ENCODE results near the gene NRIP2.
"Not testable (repeated sequence)": the region's sequence is repeated elsewhere in the genome, so short reads cannot be mapped to it uniquely, and the experiment has no call there.

The NRIP2 gene, protein sequence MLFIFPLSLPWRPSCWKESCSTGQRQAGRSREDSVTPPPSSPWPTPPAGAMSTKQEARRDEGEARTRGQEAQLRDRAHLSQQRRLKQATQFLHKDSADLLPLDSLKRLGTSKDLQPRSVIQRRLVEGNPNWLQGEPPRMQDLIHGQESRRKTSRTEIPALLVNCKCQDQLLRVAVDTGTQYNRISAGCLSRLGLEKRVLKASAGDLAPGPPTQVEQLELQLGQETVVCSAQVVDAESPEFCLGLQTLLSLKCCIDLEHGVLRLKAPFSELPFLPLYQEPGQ

DNA sequence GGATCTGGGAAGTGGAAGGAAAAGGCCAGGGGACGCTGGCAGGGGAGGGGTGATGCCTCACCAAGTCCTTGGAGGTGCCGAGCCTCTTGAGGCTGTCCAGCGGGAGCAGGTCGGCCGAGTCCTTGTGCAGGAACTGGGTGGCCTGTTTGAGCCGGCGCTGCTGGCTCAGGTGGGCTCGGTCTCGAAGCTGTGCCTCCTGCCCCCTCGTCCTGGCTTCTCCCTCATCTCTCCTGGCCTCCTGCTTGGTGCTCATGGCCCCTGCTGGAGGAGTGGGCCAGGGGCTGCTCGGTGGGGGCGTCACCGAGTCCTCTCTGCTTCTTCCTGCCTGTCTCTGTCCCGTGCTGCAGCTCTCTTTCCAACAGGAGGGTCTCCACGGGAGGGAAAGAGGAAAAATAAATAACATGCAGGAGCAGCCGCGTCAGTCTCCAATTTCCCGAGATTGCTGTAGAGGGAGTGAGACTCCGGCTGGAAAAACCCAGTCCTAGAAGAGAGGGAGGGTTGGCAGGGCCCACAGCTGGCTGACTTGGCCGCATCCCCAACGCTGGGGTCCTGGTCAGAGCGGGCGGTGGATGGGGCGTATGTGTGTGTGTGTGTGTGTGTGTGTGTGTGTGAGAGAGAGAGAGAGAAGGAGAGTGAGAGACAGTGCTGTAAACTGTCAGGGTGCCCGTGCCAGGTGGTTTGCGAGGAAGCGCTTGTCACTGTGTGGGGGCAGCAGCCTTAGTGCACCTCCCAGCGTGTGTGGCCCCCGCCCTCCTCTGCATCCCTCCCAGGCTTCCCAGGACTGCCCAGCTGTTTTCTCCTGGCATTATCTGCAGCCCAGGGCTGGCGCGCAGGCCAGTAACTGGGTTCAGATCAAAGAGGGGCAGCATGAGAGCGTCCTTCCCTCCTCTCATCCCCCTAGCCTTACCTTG, at the start of gene NRIP2:
TSS of gene NRIP2 (minus strand) at position 455 of the 911 bp plus-strand sequence. CDS start at position 403, 52 bp downstream.
- DNase-seq = no peak

DNA sequence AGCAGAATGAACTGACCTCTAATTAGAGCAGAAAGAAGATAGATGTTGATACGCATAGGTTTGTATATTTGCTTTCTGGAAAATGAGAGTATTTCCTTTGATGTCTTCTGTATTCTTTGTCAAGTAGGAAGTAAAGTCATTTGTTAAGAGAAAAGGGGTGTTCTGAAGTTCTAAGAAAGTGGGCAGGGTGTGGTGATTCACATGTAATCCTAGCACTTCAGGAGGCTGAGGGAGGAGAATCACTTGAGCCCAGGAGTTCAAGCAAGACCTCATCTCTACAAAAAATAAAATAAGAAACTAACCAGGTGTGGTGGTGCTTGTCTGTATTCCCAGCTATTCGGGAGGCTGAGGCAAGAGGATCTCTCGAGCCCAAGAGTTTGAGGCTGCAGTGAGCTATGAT, 45.0 kb upstream of the NRIP2 start:
- no peak for DNase-seq

DNA sequence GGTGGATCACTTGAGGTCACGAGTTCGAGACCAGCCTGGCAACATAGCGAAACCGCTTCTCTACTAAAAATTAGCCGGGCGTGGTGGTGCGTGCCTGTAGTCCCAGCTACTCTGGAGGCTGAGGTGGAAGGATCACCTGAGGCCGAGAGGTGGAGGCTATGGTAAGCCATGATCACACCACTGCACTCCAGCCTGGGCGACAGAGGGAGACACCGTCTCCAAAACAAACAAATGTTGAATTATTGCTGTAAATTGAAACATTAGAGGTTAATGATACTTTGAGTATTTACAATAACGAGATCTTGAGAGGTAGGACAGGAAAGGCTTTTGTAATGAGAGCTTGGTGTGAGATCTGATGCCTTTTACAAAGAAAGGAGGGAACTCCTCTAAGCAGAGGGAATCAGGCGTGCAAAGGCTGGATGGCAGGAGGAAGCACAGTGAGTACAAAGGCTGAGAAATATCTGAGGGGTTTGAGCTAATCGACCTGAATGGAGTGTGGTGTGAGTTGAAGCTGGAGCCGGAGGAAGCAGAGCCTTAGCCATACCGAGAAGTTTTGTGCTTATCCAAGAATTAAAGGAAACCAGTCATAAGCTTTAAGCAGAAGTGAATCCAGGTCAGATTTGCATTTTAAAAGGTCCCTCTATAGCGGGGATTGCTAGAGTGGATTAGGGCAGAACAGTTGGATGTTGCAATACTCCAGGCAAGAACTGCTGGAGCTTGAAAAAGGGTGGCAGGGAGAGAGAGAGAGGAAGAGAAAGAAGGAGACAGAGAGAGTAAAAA, 43.3 kb upstream of the NRIP2 start:
- DNase-seq = no peak

DNA sequence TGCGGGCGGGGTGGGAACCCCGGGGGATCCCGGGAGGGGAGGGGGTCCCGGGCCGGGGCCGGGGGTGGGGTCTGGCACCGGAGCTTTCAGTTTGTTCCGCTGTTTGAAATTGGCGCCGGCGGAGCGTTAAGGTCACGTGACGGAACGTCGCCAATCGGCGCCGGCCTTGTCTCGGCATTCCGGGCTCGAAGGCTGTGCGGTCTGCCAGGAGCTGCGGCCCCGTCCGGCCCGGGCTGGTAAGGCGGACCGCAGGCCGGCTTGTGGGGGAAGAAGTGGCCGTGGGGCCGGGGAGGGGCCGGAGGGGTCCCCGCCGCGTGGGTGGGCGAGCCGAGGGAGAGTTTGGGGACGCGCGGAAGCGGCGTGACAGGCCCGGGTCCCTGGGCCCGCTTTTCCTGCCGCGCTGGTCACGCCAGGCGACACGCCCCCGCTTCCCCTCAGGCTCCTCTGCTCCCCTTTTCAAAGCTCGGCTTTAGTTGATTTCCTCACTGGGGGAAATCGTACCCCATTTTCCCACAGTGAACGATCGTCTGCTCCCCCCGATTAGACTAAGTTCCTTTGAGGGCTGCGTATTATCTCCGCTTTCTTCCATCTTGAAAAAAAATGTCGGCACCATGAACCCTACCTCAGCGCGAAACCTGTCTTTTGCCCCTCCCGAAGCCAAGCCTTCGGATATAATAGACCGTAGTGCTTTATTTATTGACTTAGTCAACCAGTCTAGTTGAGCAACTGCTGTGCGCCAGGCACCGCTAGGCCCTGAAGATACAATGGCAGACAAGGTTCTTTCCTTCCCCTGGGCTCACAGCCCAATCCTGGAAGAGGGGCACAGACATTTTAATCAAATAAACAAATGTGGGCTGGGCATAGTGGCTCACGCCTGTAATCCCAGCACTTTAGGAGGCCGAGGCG, 42.5 kb upstream of the NRIP2 start, which contains the start of the genes FOXM1 and RHNO1:
TSS of gene FOXM1 (minus strand) at position 128 of the 906 bp plus-strand sequence. CDS start 2,696 bp downstream, outside the sequence.
TSS of gene RHNO1 (plus strand) at position 177 of the 906 bp plus-strand sequence. CDS start 8,144 bp downstream, outside the sequence.
- DNase-seq = peak; percentile 83

GRCh38 chr12:2876431-2877046, 41.7 kb upstream of the NRIP2 start:
- DNase-seq = no peak

DNA sequence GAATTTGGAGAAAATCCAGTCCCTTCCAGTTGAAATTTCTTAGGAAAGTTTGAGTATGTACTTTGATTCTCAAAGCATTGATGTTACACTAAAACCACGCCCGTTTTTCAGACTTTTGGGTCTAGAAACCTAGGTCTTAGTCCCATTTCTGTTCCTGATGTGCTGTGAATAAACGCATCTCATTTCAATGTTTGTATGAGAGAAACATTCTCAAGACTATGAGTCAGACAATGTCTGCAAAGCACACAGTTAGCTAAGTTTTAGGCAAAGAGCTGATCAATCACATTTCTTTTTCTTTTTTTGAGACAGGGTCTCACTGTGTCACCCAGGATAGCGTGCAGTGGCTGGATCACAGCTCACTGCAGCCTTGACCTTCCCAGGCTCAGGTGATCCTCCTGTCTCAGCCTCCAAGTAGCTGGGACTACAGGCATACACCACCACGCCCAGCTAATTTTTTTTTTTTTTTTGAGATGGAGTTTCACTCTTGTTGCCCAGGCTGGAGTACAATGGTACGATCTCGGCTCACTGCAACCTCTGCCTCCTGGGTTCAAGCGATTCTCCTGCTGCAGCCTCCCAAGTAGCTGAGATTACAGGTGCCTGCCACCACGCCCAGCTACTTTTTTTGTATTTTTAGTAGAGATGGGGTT, 34.3 kb upstream of the NRIP2 start:
- DNase-seq = not testable (repeated sequence)

- no peak for DNase-seq
These were observed 29.4 kb upstream of the NRIP2 start for GRCh38 chr12:2864198-2864597.

DNA sequence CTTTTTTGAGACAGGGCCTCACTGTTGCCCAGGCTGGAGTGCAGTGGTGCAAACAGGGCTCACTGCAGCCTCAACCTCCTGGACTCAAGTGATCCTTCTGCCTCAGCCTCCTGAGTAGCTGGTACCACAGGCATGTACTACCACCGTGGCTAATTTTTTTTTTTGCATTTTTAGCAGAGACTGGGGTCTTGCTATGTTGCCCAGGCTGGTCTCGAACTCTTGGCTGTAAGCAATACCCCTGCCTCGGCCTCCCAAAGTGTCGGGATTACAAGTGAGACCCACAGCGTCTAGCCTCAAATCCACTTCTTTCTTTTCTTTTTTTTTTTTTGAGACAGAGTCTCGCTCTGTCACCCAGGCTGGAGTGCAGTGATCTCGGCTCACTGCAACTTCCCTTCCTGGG, 28.6 kb upstream of the NRIP2 start:
- DNase-seq = not testable (repeated sequence)

DNA sequence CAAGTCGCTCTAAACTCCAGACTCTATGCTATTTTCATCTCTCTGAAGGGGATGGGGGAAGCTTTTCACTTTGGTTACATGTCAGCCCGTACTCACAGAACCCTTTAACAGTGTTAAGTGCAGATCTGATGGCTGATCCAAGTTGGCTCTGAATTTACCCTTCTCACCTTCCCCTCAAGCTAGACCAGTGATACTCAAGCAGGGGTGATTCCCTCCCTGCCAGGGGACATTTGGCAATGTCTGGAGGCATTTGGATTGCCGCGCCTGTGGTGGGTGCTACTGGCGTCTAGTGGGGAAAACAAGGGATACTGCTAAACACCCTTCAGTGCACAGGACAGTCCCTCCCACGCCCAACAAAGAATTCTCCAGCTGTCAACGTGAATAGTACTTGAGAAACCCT, 28.0 kb upstream of the NRIP2 start:
- no peak for DNase-seq

DNA sequence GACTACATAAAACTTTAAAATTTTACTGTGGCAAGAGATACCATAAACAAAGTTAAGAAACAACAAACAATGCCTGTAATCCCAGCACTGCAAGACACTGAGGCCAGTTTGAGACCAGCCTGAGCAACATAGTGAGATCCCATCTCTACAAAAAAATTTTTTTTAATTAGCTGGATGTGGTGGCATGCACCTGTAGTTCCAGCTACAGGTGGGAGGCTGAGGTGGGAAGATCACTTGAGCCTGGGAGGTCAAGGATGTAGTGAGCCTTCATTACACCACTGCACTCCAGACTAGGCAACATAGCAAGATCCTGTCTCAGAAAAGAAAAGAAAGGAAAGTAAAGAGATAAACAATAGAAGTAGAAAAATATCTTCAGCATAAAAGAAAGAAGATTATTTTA, 25.3 kb upstream of the NRIP2 start:
- DNase-seq = no peak

DNA sequence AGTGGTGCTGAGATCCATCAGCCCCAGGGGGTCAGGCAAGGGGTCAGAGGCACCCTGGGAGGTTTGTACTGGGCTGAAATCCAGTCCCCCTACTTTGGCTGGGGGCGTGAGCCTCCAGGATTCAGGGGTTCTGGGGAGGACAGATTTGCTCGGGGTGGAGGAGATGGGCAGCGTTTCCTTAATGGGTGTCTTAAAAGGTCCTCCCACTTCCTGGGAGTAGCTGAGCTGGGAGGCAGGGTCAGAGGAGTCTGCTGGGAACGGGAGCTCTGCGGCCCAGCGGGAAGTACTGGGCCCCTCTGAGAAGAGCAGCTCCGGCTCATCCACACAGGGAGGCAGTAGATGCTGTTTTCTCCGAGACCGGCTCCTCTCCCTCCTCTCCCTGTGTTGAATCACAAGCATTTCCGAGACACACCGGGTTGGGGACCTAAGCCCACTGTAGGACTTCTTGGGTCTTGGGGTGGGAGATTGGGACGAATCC, 24.1 kb upstream of the NRIP2 start:
- no peak for DNase-seq

DNA sequence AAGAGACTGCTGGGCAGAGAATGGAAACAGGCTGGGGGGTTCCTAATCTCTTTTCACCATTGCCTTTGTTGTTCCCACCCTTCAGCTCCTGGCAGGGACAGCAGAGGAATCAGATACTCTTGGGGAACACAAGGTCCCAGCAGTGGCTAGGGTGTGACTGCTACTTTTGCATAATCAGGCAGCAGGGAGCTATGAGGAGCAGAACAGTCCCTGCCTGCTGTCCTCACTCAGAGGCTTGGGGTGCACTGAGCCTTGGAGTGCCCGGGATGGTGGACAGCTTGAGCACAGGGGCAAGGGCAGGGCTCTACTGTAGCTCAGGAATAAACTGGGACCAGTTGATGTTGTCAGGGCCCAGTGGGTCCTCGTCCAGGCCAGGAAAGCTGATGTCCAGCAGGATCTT, 23.5 kb upstream of the NRIP2 start:
- DNase-seq = no peak

- no peak for DNase-seq
These were observed 22.7 kb upstream of the NRIP2 start for GRCh38 chr12:2857576-2857975.

DNA sequence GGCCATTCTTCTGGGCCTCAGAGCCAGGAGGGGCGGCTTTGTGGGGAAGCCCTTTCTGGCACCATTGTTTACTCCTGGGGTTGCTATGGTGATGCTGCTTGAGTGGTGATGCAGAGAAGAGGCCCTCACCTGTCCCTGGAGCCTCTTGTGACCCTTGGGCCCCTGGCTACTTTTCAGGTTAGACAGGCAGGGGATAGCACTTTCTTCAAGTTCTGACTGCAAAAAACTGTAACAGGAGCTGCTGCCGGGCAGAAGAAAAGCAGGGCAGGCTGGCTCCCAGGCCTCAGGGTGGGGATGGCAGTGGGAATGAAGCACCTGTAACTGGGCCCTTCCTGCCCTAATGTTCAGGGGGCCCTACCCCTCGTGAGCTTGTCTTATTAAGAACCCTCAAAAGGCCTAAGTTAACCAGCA, 22.2 kb upstream of the NRIP2 start, which contains the start of gene TEX52:
TSS of gene TEX52 (minus strand) at position 19 of the 411 bp plus-strand sequence. CDS start at position 6, 13 bp downstream.
- no peak for DNase-seq

GRCh38 chr12:2856051-2856450, 21.2 kb upstream of the NRIP2 start:
- no peak for DNase-seq

DNA sequence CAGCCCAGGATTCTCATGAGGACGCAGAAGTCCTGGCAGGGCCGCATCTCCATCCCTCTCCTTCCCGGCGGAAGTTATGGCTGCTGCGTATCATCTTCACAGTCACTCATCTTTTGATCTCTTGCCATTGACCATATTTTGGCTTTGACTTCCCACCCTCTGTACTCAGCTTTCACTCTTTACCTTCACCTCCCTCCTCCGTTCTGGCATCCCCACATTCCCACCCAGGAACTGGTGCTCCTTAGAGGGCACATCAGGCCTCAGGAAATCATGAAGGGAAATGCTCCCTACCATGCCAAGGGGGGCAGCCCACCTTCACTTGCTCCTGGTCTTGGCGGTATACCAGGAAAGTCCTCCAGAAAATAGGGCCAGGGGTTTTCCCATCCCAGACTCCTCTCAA, 20.7 kb upstream of the NRIP2 start:
- no peak for DNase-seq

- DNase-seq = no peak
These were observed 20.0 kb upstream of the NRIP2 start for GRCh38 chr12:2854669-2855453.

- DNase-seq = no peak
These were observed 18.8 kb upstream of the NRIP2 start for GRCh38 chr12:2853626-2854025.

- DNase-seq = no peak
These were observed 17.1 kb upstream of the NRIP2 start for GRCh38 chr12:2851931-2852330.

DNA sequence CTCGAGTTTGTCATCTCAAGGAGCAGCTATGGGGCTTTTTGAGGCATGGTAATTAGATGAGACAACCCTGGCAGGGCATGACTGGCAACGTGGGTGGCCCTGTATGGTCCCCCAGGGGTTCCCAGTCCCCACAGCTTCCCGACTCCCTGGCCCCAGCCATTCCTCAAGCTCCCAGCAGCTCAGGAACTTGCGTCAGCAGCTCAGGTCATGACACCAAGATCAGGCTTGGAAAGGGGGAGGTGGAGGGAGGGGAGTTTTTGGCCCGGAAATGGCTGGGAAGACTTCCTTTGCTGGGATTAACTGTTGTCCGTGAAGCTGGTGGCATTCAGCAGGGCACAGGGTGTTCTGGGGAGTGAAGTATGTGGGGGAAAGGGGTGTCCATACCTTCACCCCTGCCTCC, 10.4 kb upstream of the NRIP2 start:
- no peak for DNase-seq
